Central memory CD4-positive, alpha-beta T cell (primary cell): Measurements from ENCODE around the gene PDE7B.
A peak's percentile ranks its signal among the peaks of the same experiment; 100 is the strongest.

Source experiments
- DNase-seq: peaks from one replicate; pipeline ENCODE4 v3.0.0; 2022
- total RNA-seq, 3 experiments: gene quantifications; one replicate each; lab custom pipeline; 2026; lab: John Stamatoyannopoulos, UW

The PDE7B gene
- 0.04 to 1.2 (median 0.33) reads per million in 3 experiments for total RNA-seq

- DNase-seq, result peak; percentile 15
Measured at GRCh38 chr6:135851442-135852271, at the start of gene PDE7B. PDE7B (plus strand) TSS chr6:135851701.

- no peak for DNase-seq
Measured at GRCh38 chr6:135801755-135802465, 49.6 kb upstream of the PDE7B start.

- no peak for DNase-seq
Measured at GRCh38 chr6:135810486-135810885, 41.0 kb upstream of the PDE7B start.

GRCh38 chr6:135811170-135811569, 40.3 kb upstream of the PDE7B start:
- no peak for DNase-seq

GRCh38 chr6:135811644-135812526, 39.6 kb upstream of the PDE7B start:
- DNase-seq, result no peak

- DNase-seq, result no peak
Measured at GRCh38 chr6:135813401-135813800, 38.1 kb upstream of the PDE7B start.

GRCh38 chr6:135814043-135814442, 37.5 kb upstream of the PDE7B start:
- DNase-seq, result no peak

- no peak for DNase-seq
Measured at GRCh38 chr6:135815216-135815615, 36.3 kb upstream of the PDE7B start.

- DNase-seq, result no peak
Measured at GRCh38 chr6:135817035-135817434, 34.5 kb upstream of the PDE7B start.

- no peak for DNase-seq
Measured at GRCh38 chr6:135819665-135820064, 31.8 kb upstream of the PDE7B start.

GRCh38 chr6:135820340-135820739, 31.2 kb upstream of the PDE7B start:
- no peak for DNase-seq

GRCh38 chr6:135823851-135824250, 27.6 kb upstream of the PDE7B start:
- no peak for DNase-seq

- DNase-seq, result no peak
Measured at GRCh38 chr6:135826236-135826804, 25.2 kb upstream of the PDE7B start.

GRCh38 chr6:135828021-135828420, 23.5 kb upstream of the PDE7B start:
- DNase-seq, result no peak

GRCh38 chr6:135830452-135830881, 21.0 kb upstream of the PDE7B start:
- DNase-seq, result no peak

GRCh38 chr6:135831016-135831415, 20.5 kb upstream of the PDE7B start:
- DNase-seq, result no peak

GRCh38 chr6:135832166-135832565, 19.3 kb upstream of the PDE7B start:
- DNase-seq, result no peak

- DNase-seq, result no peak
Measured at GRCh38 chr6:135833771-135834170, 17.7 kb upstream of the PDE7B start.

GRCh38 chr6:135837735-135838449, 13.6 kb upstream of the PDE7B start:
- DNase-seq, result no peak

GRCh38 chr6:135839121-135839520, 12.4 kb upstream of the PDE7B start:
- no peak for DNase-seq

- no peak for DNase-seq
Measured at GRCh38 chr6:135842618-135843392, 8.7 kb upstream of the PDE7B start.
